ENCODE results near the gene GPC6.

Gene GPC6

DNA sequence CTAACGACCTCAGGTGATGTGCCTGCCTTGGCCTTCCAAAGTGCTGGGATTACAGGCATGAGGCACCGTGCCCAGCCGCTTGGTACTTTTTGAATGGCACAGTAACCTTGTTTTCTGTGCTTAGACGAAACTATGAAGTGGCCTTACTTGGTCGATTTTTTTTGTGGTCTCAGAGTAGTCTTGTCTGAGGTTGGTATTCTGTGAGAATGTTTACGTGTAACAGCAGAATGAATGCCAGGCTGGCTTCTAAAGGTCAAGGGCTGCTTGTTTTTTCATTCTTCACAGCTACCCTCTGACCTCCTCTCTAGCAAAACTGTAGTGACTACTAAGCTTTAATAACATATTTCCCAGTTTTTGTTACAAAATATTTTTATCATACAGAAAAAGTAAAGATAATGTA lies 313.3 kb downstream of the GPC6 start:
- Histone ChIP-seq H3K9ac (no peak overlapping the region), H3K36me3 (ENCODE audit: insufficient read depth) (no peaks in the 10 kb centered on the region), H2AFZ (ENCODE audit: low read depth) (no peak overlapping the region), H3K4me2 (no peak overlapping the region), H3K4me1 (ENCODE audit: low read depth, poor library complexity, severe bottlenecking) (no peaks in the 10 kb centered on the region), H3K27me3 (ENCODE audit: insufficient read depth, low read depth) (no peaks in the 10 kb centered on the region), H4K20me1 (ENCODE audit: insufficient read depth) (no peaks in the 10 kb centered on the region), H3K4me3 (IDR thresholded peaks at IDR 0.05; ENCODE audit: insufficient read depth, low read depth, low read length) (no peak overlapping the region), H3K79me2 (ENCODE audit: insufficient read depth, low read depth) (no peaks in the 10 kb centered on the region), H3K27ac (no peak overlapping the region)
- TF ChIP-seq, protein P1, sequence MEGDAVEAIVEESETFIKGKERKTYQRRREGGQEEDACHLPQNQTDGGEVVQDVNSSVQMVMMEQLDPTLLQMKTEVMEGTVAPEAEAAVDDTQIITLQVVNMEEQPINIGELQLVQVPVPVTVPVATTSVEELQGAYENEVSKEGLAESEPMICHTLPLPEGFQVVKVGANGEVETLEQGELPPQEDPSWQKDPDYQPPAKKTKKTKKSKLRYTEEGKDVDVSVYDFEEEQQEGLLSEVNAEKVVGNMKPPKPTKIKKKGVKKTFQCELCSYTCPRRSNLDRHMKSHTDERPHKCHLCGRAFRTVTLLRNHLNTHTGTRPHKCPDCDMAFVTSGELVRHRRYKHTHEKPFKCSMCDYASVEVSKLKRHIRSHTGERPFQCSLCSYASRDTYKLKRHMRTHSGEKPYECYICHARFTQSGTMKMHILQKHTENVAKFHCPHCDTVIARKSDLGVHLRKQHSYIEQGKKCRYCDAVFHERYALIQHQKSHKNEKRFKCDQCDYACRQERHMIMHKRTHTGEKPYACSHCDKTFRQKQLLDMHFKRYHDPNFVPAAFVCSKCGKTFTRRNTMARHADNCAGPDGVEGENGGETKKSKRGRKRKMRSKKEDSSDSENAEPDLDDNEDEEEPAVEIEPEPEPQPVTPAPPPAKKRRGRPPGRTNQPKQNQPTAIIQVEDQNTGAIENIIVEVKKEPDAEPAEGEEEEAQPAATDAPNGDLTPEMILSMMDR (conservative IDR thresholded peaks at IDR 0.05; ENCODE audit: low read depth, low read length), result no peak

- TF ChIP-seq, protein P1 (conservative IDR thresholded peaks at IDR 0.05; ENCODE audit: low read depth, low read length), result no peak
Observed at GRCh38 chr13:93547886-93548285, 321.3 kb downstream of the GPC6 start.

GRCh38 chr13:93549326-93550005 lies 322.9 kb downstream of the GPC6 start:
- TF ChIP-seq, protein P1 (conservative IDR thresholded peaks at IDR 0.05; ENCODE audit: low read depth, low read length), result no peak
- Histone ChIP-seq H3K27me3 (ENCODE audit: insufficient read depth, low read depth) (no peaks in the 10 kb centered on the region), H2AFZ (ENCODE audit: low read depth) (no peak overlapping the region), H4K20me1 (ENCODE audit: insufficient read depth) (no peaks in the 10 kb centered on the region), H3K4me1 (ENCODE audit: low read depth, poor library complexity, severe bottlenecking) (no peaks in the 10 kb centered on the region), H3K36me3 (ENCODE audit: insufficient read depth) (no peaks in the 10 kb centered on the region), H3K27ac (no peak overlapping the region), H3K79me2 (ENCODE audit: insufficient read depth, low read depth) (no peaks in the 10 kb centered on the region), H3K9ac (no peak overlapping the region), H3K4me2 (no peak overlapping the region), H3K4me3 (IDR thresholded peaks at IDR 0.05; ENCODE audit: insufficient read depth, low read depth, low read length) (no peak overlapping the region)

More at GRCh38 chr13:93547886-93548285, 321.3 kb downstream of the GPC6 start:
- no peak overlapping the region for H3K9ac ChIP-seq
- no peaks in the 10 kb centered on the region for H3K36me3 ChIP-seq (ENCODE audit: insufficient read depth)
- H3K27ac ChIP-seq, result no peak overlapping the region
- no peak overlapping the region for H3K4me2 ChIP-seq
- H3K4me1 ChIP-seq (ENCODE audit: low read depth, poor library complexity, severe bottlenecking), result no peaks in the 10 kb centered on the region
- no peaks in the 10 kb centered on the region for H3K27me3 ChIP-seq (ENCODE audit: insufficient read depth, low read depth)
- H3K79me2 ChIP-seq (ENCODE audit: insufficient read depth, low read depth), result no peaks in the 10 kb centered on the region
- no peaks in the 10 kb centered on the region for H4K20me1 ChIP-seq (ENCODE audit: insufficient read depth)
- no peak overlapping the region for H3K4me3 ChIP-seq (IDR thresholded peaks at IDR 0.05; ENCODE audit: insufficient read depth, low read depth, low read length)
- H2AFZ ChIP-seq (ENCODE audit: low read depth), result no peak overlapping the region

DNA sequence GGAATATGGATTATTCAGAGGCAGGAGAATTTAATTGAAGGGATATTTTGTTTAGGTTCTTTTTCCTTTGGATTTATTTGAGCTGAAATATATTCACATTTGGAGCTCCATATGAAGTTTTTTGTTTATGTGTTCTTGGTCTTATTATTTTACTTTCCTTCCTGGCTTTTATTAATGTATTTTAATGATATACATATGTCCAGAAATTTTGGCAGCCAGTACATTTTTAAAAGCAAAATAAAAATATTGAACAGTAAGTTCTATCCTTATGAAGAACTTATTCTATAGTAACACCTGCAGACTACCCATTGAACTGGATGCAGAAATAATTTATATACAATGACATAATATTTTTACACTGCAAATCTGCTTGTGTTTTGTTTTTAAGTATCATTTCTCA lies 323.6 kb downstream of the GPC6 start:
- no peaks in the 10 kb centered on the region for H3K27me3 ChIP-seq (ENCODE audit: insufficient read depth, low read depth)
- no peak overlapping the region for H2AFZ ChIP-seq (ENCODE audit: low read depth)
- no peaks in the 10 kb centered on the region for H3K79me2 ChIP-seq (ENCODE audit: insufficient read depth, low read depth)

More for the DNA sequence above, 323.6 kb downstream of the GPC6 start:
- Histone ChIP-seq H3K4me1 (ENCODE audit: low read depth, poor library complexity, severe bottlenecking) (no peaks in the 10 kb centered on the region), H4K20me1 (ENCODE audit: insufficient read depth) (no peaks in the 10 kb centered on the region), H3K27ac (no peak overlapping the region), H3K36me3 (ENCODE audit: insufficient read depth) (no peaks in the 10 kb centered on the region), H3K4me2 (no peak overlapping the region), H3K9ac (no peak overlapping the region), H3K4me3 (IDR thresholded peaks at IDR 0.05; ENCODE audit: insufficient read depth, low read depth, low read length) (no peak overlapping the region)
- TF ChIP-seq, protein P1 (conservative IDR thresholded peaks at IDR 0.05; ENCODE audit: low read depth, low read length), result no peak
